K562 (cell line): Measurements from ENCODE around the gene SH3BP2. TPM values are rescaled to one million over a fixed set of nuclear protein-coding genes. Genes with fewer than 3 reads are reported as not detected.

Experiments used
- ATAC-seq: fragments of 200-7000 bp; cut with Tn5 transposase; 3 replicates; pipeline ENCODE4 v1.9.1; 2020; ENCODE audit warnings: moderate library complexity
- BruUV-seq: library from RNA; stranded (reverse); fragments of 400-500 nt; replicated peaks from 2 replicates; lab custom pipeline; 2021; lab: Mats Ljungman, UMichigan
- CTCF ChIA-PET: fragments of 300-600 bp; formaldehyde crosslinking; extraction: SDS; loops from one replicate; lab custom pipeline; 2021; ENCODE audit warnings: low intra/inter-chr PET ratio; lab: Yijun Ruan, JAX
- POLR2A ChIA-PET: fragments of 300-600, 350-650 bp; sonication (Branson Sonifier 250); formaldehyde crosslinking; extraction: SDS; loops from one replicate; lab custom pipeline; 2021; ENCODE audit warnings: antibody characterized with exemption, inconsistent platforms; lab: Yijun Ruan, JAX
- DNase-seq, 4 experiments: peaks; one replicate each; pipeline versions ENCODE4 v3.0.0 to v3.0.0-alpha.2; 2011 to 2018; ENCODE audit warnings: low spot score in 3 of 4, mixed read lengths in 3 of 4; ENCODE audit errors: extremely low read depth in 1 of 4
- FAIRE-seq: peaks from 2 replicates; lab custom pipeline; 2011; peaks lifted over from hg19 to GRCh38; lab: Jason Lieb, UNC
- H2AFZ ChIP-seq: 2 replicates; pipeline ENCODE4 v1.6.0; 2011; ENCODE audit warnings: low read depth, low read length, control low read depth, inconsistent platforms
- H3K27ac ChIP-seq: fragments of 200-600 bp; 3 replicates; pipeline ENCODE4 v1.8.0; 2011; ENCODE audit warnings: low read depth, mild to moderate bottlenecking, control low read depth, inconsistent platforms, low read length, moderate library complexity, mixed read lengths; ENCODE audit errors: extremely low read depth
- H3K27me3 ChIP-seq, 2 experiments: fragments of 300-600 bp in 1 of 2; 2 replicates in 1 of 2; 3 replicates in 1 of 2; pipeline versions ENCODE4 v1.6.0 to v1.8.0; 2011; ENCODE audit warnings: inconsistent platforms in 2 of 2, low read length in 2 of 2, mild to moderate bottlenecking in 1 of 2, mixed read lengths in 1 of 2, moderate library complexity in 1 of 2; ENCODE audit not compliant: control insufficient read depth in 2 of 2, insufficient read depth in 2 of 2
- H3K36me3 ChIP-seq: fragments of 300-600 bp; 3 replicates; pipeline ENCODE4 v1.8.0; 2011; ENCODE audit warnings: mild to moderate bottlenecking, low read length, inconsistent platforms; ENCODE audit not compliant: control insufficient read depth, insufficient read depth
- H3K4me1 ChIP-seq, 2 experiments: fragments of 200-600 bp in 1 of 2; replicated peaks in 1 of 2; 2 replicates in 1 of 2; 3 replicates in 1 of 2; pipeline versions ENCODE4 v1.5.1 to v1.8.0; 2011; ENCODE audit warnings: inconsistent platforms in 2 of 2, low read length in 2 of 2, mild to moderate bottlenecking in 1 of 2, mixed read lengths in 1 of 2, moderate library complexity in 1 of 2; ENCODE audit not compliant: control insufficient read depth in 2 of 2, insufficient read depth in 2 of 2
- H3K4me2 ChIP-seq: 2 replicates; pipeline ENCODE4 v1.6.1; 2011; ENCODE audit warnings: low read length, control low read depth, inconsistent platforms, mixed read lengths; ENCODE audit not compliant: insufficient read depth
- H3K4me3 ChIP-seq: fragments of 200-600 bp; sonication (generic), shearing (Covaris generic); 2 replicates; pipeline ENCODE4 v1.5.1; 2016; ENCODE audit warnings: control low read depth, inconsistent platforms
- H3K79me2 ChIP-seq: fragments of 200-600 bp; 3 replicates; pipeline ENCODE4 v1.8.0; 2011; ENCODE audit warnings: low read length, inconsistent platforms; ENCODE audit not compliant: control insufficient read depth, insufficient read depth
- H3K9ac ChIP-seq, 2 experiments: 2 replicates each; pipeline versions ENCODE4 v1.6.0 to v1.6.1; 2011; ENCODE audit warnings: low read depth in 2 of 2, low read length in 2 of 2, control low read depth in 1 of 2, inconsistent platforms in 1 of 2, mild to moderate bottlenecking in 1 of 2, mixed read lengths in 1 of 2; ENCODE audit not compliant: insufficient read depth in 1 of 2
- H3K9me1 ChIP-seq: one replicate; pipeline ENCODE4 v1.6.0; 2011; ENCODE audit warnings: inconsistent platforms, mild to moderate bottlenecking, low read length, moderate library complexity; ENCODE audit not compliant: control insufficient read depth, insufficient read depth
- H3K9me3 ChIP-seq: replicated peaks from 2 replicates; pipeline ENCODE4 v1.5.1; 2011; ENCODE audit warnings: low read depth, low read length, inconsistent platforms; ENCODE audit not compliant: control insufficient read depth, insufficient read depth
- H4K20me1 ChIP-seq: replicated peaks from 2 replicates; pipeline ENCODE4 v1.6.1; 2011; ENCODE audit warnings: low read length, inconsistent platforms, mixed read lengths; ENCODE audit not compliant: control insufficient read depth, insufficient read depth
- DDX20 ChIP-seq: fragments of 450-650 bp; IDR thresholded peaks from 2 replicates; pipeline ENCODE4 v1.6.1; 2016; ENCODE audit warnings: missing genetic modification characterization, low read depth, mild to moderate bottlenecking, missing compliant biosample characterization, moderate library complexity
- GATAD2B ChIP-seq: fragments of 450-650 bp; IDR thresholded peaks from 2 replicates; pipeline ENCODE4 v1.6.1; 2017; ENCODE audit warnings: mild to moderate bottlenecking, borderline replicate concordance
- HDAC6 ChIP-seq: IDR thresholded peaks from 2 replicates; pipeline ENCODE4 v1.6.1; 2012; ENCODE audit warnings: low read depth, mild to moderate bottlenecking, control low read depth, inconsistent platforms, low read length, moderate library complexity
- KAT2B ChIP-seq: IDR thresholded peaks from one replicate; pipeline ENCODE4 v1.6.1; 2012; ENCODE audit warnings: low read depth, mild to moderate bottlenecking, control low read depth, inconsistent platforms, low read length, moderate library complexity
- MTA1 ChIP-seq: fragments of 450-650 bp; IDR thresholded peaks from 2 replicates; pipeline ENCODE4 v1.6.1; 2017; ENCODE audit warnings: borderline replicate concordance
- NR2C2 ChIP-seq, 2 experiments: fragments of 200-800 bp in 1 of 2; sonication (Bioruptor generic) in 1 of 2; sonication (generic) in 1 of 2; formaldehyde crosslinking in 1 of 2; IDR thresholded peaks; 2 replicates each; pipeline versions ENCODE4 v1.6.1 to v1.8.0; 2016 to 2022; ENCODE audit warnings: mild to moderate bottlenecking in 1 of 2, missing compliant biosample characterization in 1 of 2, missing genetic modification characterization in 1 of 2, missing genetic modification reagents in 1 of 2
- NRF1 ChIP-seq, 2 experiments: fragments of 450-650 bp; IDR thresholded peaks in 1 of 2; conservative IDR thresholded peaks in 1 of 2; 2 replicates each; pipeline ENCODE4 v1.6.1; 2014; ENCODE audit warnings: mild to moderate bottlenecking in 2 of 2
- TCF7 ChIP-seq: sonication (generic); IDR thresholded peaks from 2 replicates; pipeline ENCODE4 v1.6.1; 2016; ENCODE audit warnings: antibody characterized with exemption, borderline replicate concordance
- XRCC4 ChIP-seq: IDR thresholded peaks from one replicate; pipeline ENCODE4 v1.6.1; 2011; ENCODE audit not compliant: insufficient read depth, insufficient read length; ENCODE audit errors: extremely low read depth
- ZNF184 ChIP-seq: sonication (generic); formaldehyde crosslinking; IDR thresholded peaks from 2 replicates; pipeline ENCODE4 v1.5.0; 2020; ENCODE audit warnings: missing genetic modification reagents
- ZNF263 ChIP-seq: sonication (generic); formaldehyde crosslinking; IDR thresholded peaks from 2 replicates; pipeline ENCODE4 v1.8.0; 2022; ENCODE audit warnings: mild to moderate bottlenecking, missing genetic modification reagents, borderline replicate concordance
- ZNF717 ChIP-seq: fragments of 250-450 bp; sonication (Bioruptor Pico); IDR thresholded peaks from 2 replicates; pipeline ENCODE4 v1.5.0; 2021
- WGBS: fragments of 100-300 bp; shearing (Covaris generic); methylation state at CpG from one replicate; pipeline ENCODE4 v1.1.6; 2016; ENCODE audit warnings: low coverage, mixed read lengths; ENCODE audit not compliant: insufficient coverage; ENCODE audit errors: missing lambda C conversion rate; 5-methylcytosine and 5-hydroxymethylcytosine counted together
- in situ Hi-C: fragments of 300-500 bp; cut with MboI; formaldehyde crosslinking; loops from 4 replicates; pipeline ENCODE4 v1.15.0; 2018; ENCODE audit warnings: inconsistent platforms, mixed read lengths
- intact Hi-C: fragments of 100-400 bp; cut with micrococcal nuclease; formaldehyde crosslinking; loops from 2 replicates; pipeline ENCODE4 v1.14.2; 2022
- polyA plus RNA-seq, 8 experiments: library from polyadenylated mRNA; depleted of rRNA in 4 of 8; stranded (reverse) in 5 of 8; unstranded in 3 of 8; fragments of >200 nt; fragmentation: Nextera tagmentation in 2 of 8; fragmentation: Illumina TruSeq in 1 of 8; extraction: Ambion mirVana in 2 of 8; extraction: Trizol in 1 of 8; gene quantifications; 2 replicates each; pipeline versions ENCODE4 v1.2.1 to v1.2.3, GENCODE V29; 2011 to 2014; ENCODE audit warnings: inconsistent platforms in 1 of 8, missing spikeins in 1 of 8
- total RNA-seq, 7 experiments: library from RNA; depleted of rRNA in 6 of 7; stranded (reverse); fragments of >200 nt in 6 of 7; fragmentation: Illumina TruSeq in 2 of 7; extraction: Trizol in 2 of 7; gene quantifications; 2 replicates each; pipeline versions ENCODE4 v1.2.1 to v1.2.3, GENCODE V29; 2011 to 2021; ENCODE audit warnings: low replicate concordance in 1 of 7
- TF ChIP-seq, protein P1 (sequence below): fragments of 450-650 bp; formaldehyde crosslinking; IDR thresholded peaks from 2 replicates; pipeline ENCODE4 v1.4.0; 2022; ENCODE audit warnings: mild to moderate bottlenecking, moderate library complexity
- TF ChIP-seq, protein P2 (sequence below): sonication (generic); formaldehyde crosslinking; IDR thresholded peaks from 2 replicates; pipeline ENCODE4 v1.8.0; 2022; ENCODE audit warnings: missing genetic modification reagents, mild to moderate bottlenecking, borderline replicate concordance
- TF ChIP-seq, protein P3 (sequence below), 2 experiments: IDR thresholded peaks; 2 replicates each; pipeline ENCODE4 v1.6.1; 2012; ENCODE audit warnings: improper control_type of control experiment in 2 of 2, low read depth in 2 of 2, low read length in 2 of 2, borderline replicate concordance in 1 of 2

SH3BP2 gene
- total and polyA plus RNA-seq, 9 of the 15 experiments (the other 6 are each of a cell fraction or from before 2014, with no cell fraction given), result 0.34 to 16.0 (median 5.1) TPM

DNA sequence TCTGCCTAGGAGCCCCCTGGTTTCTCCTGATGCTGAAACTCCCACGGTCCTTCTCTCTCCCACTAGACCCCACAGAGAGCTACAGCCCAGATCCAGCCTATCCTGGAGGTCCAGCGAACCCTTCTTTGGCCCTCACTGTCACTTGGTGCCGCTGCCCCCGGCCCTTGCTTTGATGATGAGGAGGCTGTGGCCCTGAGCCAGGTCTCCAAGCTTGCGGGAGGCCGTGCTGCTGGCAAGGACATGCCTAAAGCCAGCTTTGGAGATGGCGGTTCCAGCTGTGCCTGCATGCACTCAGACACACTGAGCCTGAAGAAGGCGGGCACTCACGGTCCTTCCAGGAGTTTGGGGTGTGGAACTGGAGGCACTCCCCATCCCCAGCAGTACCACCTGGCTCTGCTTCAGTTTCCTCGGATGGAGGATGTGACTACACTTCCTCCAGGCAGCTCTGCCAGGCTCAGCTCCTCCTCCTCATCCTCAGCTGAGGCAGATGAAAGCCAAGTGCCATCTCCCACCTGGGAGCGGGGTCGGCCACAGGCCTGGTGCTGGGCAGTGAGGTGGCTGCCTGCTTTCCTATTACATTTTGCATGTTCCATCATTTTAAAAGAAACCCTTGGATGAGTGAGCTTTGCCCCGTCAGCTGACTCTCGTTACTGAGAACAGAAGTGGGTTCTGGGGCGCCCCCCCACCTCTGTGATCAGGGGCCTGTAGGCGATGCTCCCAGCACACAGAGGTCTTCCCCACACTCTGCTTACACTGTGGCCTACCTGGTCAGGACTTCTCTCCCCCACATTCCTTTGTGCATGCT, 45.8 kb upstream of the SH3BP2 start:
- ChIA-PET CTCF (no interaction called here), POLR2A (interaction anchor here (0.6 to 1.4 kb wide), 3 partner anchors 9 to 413 kb away, joined by 3 to 4 read pairs (median 4); partner anchors contain the start of gene TNIP2)
- no peak for DNase-seq
- no peak overlapping the region for H3K4me2 ChIP-seq
- WGBS, result 87% methylated on average over 16 of the region's 16 CpGs
- intact Hi-C loops, result no loop called here
- H3K27me3 ChIP-seq, result no peaks in the 10 kb centered on the region
- in situ Hi-C loops, result no loop called here
- H4K20me1 ChIP-seq, result no peaks in the 10 kb centered on the region; the same call in none of the 2 replicates
- H3K27ac ChIP-seq, result no peak overlapping the region
- H3K9me3 ChIP-seq, result no peaks in the 10 kb centered on the region
- no peak overlapping the region for H2AFZ ChIP-seq
- peaks cover 61% of the 10 kb centered on the region; the same call in 2 of the 3 replicates for H3K36me3 ChIP-seq
- no peak for ATAC-seq
- H3K9ac ChIP-seq, result peak overlapping the region in 1 of 2 experiments; percentile 55; a peak in 1 of 4 replicates
- no peak for FAIRE-seq
- H3K9me1 ChIP-seq, result peaks cover 3% of the 10 kb centered on the region
- BruUV-seq, result no TSS peak
- peaks cover 14% of the 10 kb centered on the region; the same call in 1 of the 3 replicates for H3K79me2 ChIP-seq
- H3K4me1 ChIP-seq, result peaks cover 2 to 18% of the 10 kb centered on the region in 2 experiments; a peak in 3 of 5 replicates
- H3K4me3 ChIP-seq, result no peak overlapping the region
- TF ChIP-seq NRF1 (conservative IDR thresholded peaks at IDR 0.05 in 1 of 2, IDR thresholded peaks at IDR 0.05 in 1 of 2) (no peak), NR2C2 (CRISPR knock-in tag; IDR thresholded peaks at IDR 0.05) (no peak), NR2C2 (tag; IDR thresholded peaks at IDR 0.05) (no peak), GATAD2B (no peak), MTA1 (no peak), KAT2B (no peak), TCF7 (no peak), ZNF717 (no peak), XRCC4 (no peak), HDAC6 (no peak), ZNF263 (no peak), ZNF184 (no peak), DDX20 (no peak)
- TF ChIP-seq, protein P1, sequence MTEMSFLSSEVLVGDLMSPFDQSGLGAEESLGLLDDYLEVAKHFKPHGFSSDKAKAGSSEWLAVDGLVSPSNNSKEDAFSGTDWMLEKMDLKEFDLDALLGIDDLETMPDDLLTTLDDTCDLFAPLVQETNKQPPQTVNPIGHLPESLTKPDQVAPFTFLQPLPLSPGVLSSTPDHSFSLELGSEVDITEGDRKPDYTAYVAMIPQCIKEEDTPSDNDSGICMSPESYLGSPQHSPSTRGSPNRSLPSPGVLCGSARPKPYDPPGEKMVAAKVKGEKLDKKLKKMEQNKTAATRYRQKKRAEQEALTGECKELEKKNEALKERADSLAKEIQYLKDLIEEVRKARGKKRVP (CRISPR knock-in tag), result no peak
- TF ChIP-seq, protein P2, sequence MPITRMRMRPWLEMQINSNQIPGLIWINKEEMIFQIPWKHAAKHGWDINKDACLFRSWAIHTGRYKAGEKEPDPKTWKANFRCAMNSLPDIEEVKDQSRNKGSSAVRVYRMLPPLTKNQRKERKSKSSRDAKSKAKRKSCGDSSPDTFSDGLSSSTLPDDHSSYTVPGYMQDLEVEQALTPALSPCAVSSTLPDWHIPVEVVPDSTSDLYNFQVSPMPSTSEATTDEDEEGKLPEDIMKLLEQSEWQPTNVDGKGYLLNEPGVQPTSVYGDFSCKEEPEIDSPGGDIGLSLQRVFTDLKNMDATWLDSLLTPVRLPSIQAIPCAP, result no peak
- TF ChIP-seq, protein P3, sequence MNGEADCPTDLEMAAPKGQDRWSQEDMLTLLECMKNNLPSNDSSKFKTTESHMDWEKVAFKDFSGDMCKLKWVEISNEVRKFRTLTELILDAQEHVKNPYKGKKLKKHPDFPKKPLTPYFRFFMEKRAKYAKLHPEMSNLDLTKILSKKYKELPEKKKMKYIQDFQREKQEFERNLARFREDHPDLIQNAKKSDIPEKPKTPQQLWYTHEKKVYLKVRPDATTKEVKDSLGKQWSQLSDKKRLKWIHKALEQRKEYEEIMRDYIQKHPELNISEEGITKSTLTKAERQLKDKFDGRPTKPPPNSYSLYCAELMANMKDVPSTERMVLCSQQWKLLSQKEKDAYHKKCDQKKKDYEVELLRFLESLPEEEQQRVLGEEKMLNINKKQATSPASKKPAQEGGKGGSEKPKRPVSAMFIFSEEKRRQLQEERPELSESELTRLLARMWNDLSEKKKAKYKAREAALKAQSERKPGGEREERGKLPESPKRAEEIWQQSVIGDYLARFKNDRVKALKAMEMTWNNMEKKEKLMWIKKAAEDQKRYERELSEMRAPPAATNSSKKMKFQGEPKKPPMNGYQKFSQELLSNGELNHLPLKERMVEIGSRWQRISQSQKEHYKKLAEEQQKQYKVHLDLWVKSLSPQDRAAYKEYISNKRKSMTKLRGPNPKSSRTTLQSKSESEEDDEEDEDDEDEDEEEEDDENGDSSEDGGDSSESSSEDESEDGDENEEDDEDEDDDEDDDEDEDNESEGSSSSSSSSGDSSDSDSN (IDR thresholded peaks at IDR 0.05; ENCODE audit: borderline replicate concordance in 1 of 2, low read depth in 2 of 2, low read length in 2 of 2), result no peak
